Stimulated activated CD4-positive, alpha-beta T cell treated with anti-CD3 and anti-CD28 coated beads, Interleukin-15, amount 100 ng/mL, for 24 hours (primary cell): ENCODE data around the gene HMGB3.
"Not testable (repeated sequence)": the region's sequence is repeated elsewhere in the genome, so short reads cannot be mapped to it uniquely, and the experiment has no call there.

Experiments used
- DNase-seq: peaks from one replicate; pipeline ENCODE4 v3.0.0-alpha.2; 2020

The HMGB3 gene

GRCh38 chrX:150980186-150980585 is 2.9 kb upstream of the HMGB3 start:
- DNase-seq: no peak

- no peak for DNase-seq
Measured at GRCh38 chrX:150980711-150981110, 2.4 kb upstream of the HMGB3 start.

GRCh38 chrX:150982235-150982787 is 824 bp upstream of the HMGB3 start:
- no peak for DNase-seq

- DNase-seq: peak; percentile 8
Measured at GRCh38 chrX:150983521-150984168, 510 bp downstream of the HMGB3 start.

- DNase-seq: peak; percentile 16
Measured at GRCh38 chrX:150984169-150984824, 1.2 kb downstream of the HMGB3 start.

GRCh38 chrX:150987687-150988086 is 4.6 kb downstream of the HMGB3 start:
- DNase-seq: not testable (repeated sequence)

- no peak for DNase-seq
Measured at GRCh38 chrX:150989420-150989819, 6.3 kb downstream of the HMGB3 start.

- no peak for DNase-seq
Measured at GRCh38 chrX:150990910-150991309, 7.8 kb downstream of the HMGB3 start.

- no peak for DNase-seq
Measured at GRCh38 chrX:151000861-151001331, 17.8 kb downstream of the HMGB3 start.

GRCh38 chrX:151004085-151004484 is 20.9 kb downstream of the HMGB3 start:
- no peak for DNase-seq

GRCh38 chrX:151006410-151007109 is 23.4 kb downstream of the HMGB3 start:
- no peak for DNase-seq

- no peak for DNase-seq
Measured at GRCh38 chrX:151009582-151009981, 26.4 kb downstream of the HMGB3 start.

- DNase-seq: no peak
Measured at GRCh38 chrX:151013164-151013743, 30.1 kb downstream of the HMGB3 start.

GRCh38 chrX:151015684-151016083 is 32.5 kb downstream of the HMGB3 start:
- DNase-seq: no peak

GRCh38 chrX:151019856-151020255 is 36.7 kb downstream of the HMGB3 start:
- no peak for DNase-seq

GRCh38 chrX:151030845-151031244 is 47.7 kb downstream of the HMGB3 start:
- peak; percentile 3 for DNase-seq

- peak; percentile 1 for DNase-seq
Measured at GRCh38 chrX:151031391-151031975, 48.3 kb downstream of the HMGB3 start.

GRCh38 chrX:151039351-151039750 is 56.2 kb downstream of the HMGB3 start:
- no peak for DNase-seq
